H1 (cell line): ENCODE data around the gene TLK1. TPM values are rescaled to one million over a fixed set of nuclear protein-coding genes. Genes with fewer than 3 reads are reported as not detected.

ENCODE experiments used
- CTCF ChIA-PET: fragments of 300-600 bp; sonication (Branson Sonifier 250); formaldehyde crosslinking; loops from one replicate; lab custom pipeline; 2021; ENCODE audit not compliant: partially characterized antibody; lab: Charles Lee
- POLR2A ChIA-PET: fragments of 300-600 bp; sonication (Branson Sonifier 250); formaldehyde crosslinking; loops from one replicate; lab custom pipeline; 2021; ENCODE audit warnings: inconsistent platforms; ENCODE audit not compliant: partially characterized antibody; lab: Charles Lee
- DNase-seq, 2 experiments: peaks; one replicate each; pipeline versions ENCODE4 v3.0.0 to v3.0.0-alpha.2; 2010 to 2022; ENCODE audit warnings: low spot score in 2 of 2, low read depth in 1 of 2, mixed read lengths in 1 of 2
- FAIRE-seq: peaks from 2 replicates; lab custom pipeline; 2011; peaks lifted over from hg19 to GRCh38; lab: Jason Lieb, UNC
- H2AFZ ChIP-seq: 2 replicates; pipeline ENCODE4 v1.8.1; 2012; ENCODE audit warnings: low read length, inconsistent platforms
- H2AK5ac ChIP-seq: 2 replicates; pipeline ENCODE4 v1.6.1; 2013; ENCODE audit warnings: low read depth, low read length
- H2BK120ac ChIP-seq: replicated peaks from 2 replicates; pipeline ENCODE3; 2013; ENCODE audit warnings: low read depth, low read length, inconsistent platforms
- H2BK12ac ChIP-seq: 2 replicates; pipeline ENCODE4 v1.6.1; 2013; ENCODE audit warnings: low read depth, low read length
- H2BK15ac ChIP-seq: 2 replicates; pipeline ENCODE4 v1.6.1; 2013; ENCODE audit warnings: low read length
- H2BK20ac ChIP-seq: 2 replicates; pipeline ENCODE4 v1.6.1; 2013; ENCODE audit warnings: low read length
- H2BK5ac ChIP-seq: 2 replicates; pipeline ENCODE4 v1.6.1; 2013; ENCODE audit warnings: low read depth, low read length
- H3K14ac ChIP-seq: 2 replicates; pipeline ENCODE4 v1.6.1; 2013; ENCODE audit warnings: inconsistent platforms; ENCODE audit not compliant: insufficient read length
- H3K18ac ChIP-seq: 2 replicates; pipeline ENCODE4 v1.6.1; 2013; ENCODE audit warnings: low read length; ENCODE audit errors: extremely low read depth
- H3K23ac ChIP-seq: 2 replicates; pipeline ENCODE4 v1.6.1; 2013; ENCODE audit warnings: inconsistent platforms; ENCODE audit not compliant: insufficient read length
- H3K23me2 ChIP-seq: 2 replicates; pipeline ENCODE4 v1.6.1; 2013; ENCODE audit warnings: low read depth, low read length
- H3K27ac ChIP-seq: 2 replicates; pipeline ENCODE4 v1.6.1; 2011; ENCODE audit warnings: low read depth, low read length, inconsistent platforms
- H3K27me3 ChIP-seq, 4 experiments: replicated peaks in 1 of 4; 1 replicate in 1 of 4; 2 replicates in 3 of 4; pipeline versions ENCODE4 v1.6.1 to v1.8.1; 2011 to 2013; ENCODE audit warnings: low read length in 3 of 4, mild to moderate bottlenecking in 3 of 4, inconsistent platforms in 2 of 4, mixed read lengths in 2 of 4, moderate library complexity in 1 of 4; ENCODE audit not compliant: control insufficient read depth in 3 of 4, insufficient read depth in 3 of 4; ENCODE audit errors: extremely low read depth in 1 of 4
- H3K36me3 ChIP-seq, 4 experiments: 2 replicates each; pipeline versions ENCODE4 v1.6.1 to v1.8.1; 2011 to 2013; ENCODE audit warnings: mild to moderate bottlenecking in 4 of 4, low read length in 3 of 4, moderate library complexity in 2 of 4, control low read depth in 1 of 4, inconsistent platforms in 1 of 4; ENCODE audit not compliant: insufficient read depth in 4 of 4, control insufficient read depth in 2 of 4
- H3K4ac ChIP-seq: replicated peaks from 2 replicates; pipeline ENCODE3; 2013; ENCODE audit warnings: low read length, low read depth, mixed read lengths, inconsistent platforms; ENCODE audit not compliant: insufficient read length
- H3K4me1 ChIP-seq, 4 experiments: replicated peaks in 1 of 4; 1 replicate in 1 of 4; 2 replicates in 3 of 4; pipeline versions ENCODE4 v1.6.1 to v1.8.1; 2011 to 2013; ENCODE audit warnings: low read length in 3 of 4, inconsistent platforms in 2 of 4, mixed read lengths in 1 of 4; ENCODE audit not compliant: insufficient read depth in 4 of 4, control insufficient read depth in 3 of 4
- H3K4me2 ChIP-seq, 2 experiments: 2 replicates each; pipeline versions ENCODE4 v1.6.1 to v1.8.1; 2011 to 2013; ENCODE audit warnings: low read depth in 2 of 2, low read length in 2 of 2, control low read depth in 1 of 2, inconsistent platforms in 1 of 2, mild to moderate bottlenecking in 1 of 2; ENCODE audit not compliant: insufficient read depth in 1 of 2
- H3K4me3 ChIP-seq, 4 experiments: fragments of 200-600, 300-600 bp in 1 of 4; sonication (generic), shearing (Covaris generic), sonication (Bioruptor Twin) in 1 of 4; 2 replicates each; pipeline versions ENCODE4 v1.5.1 to v1.8.1; 2011 to 2016; ENCODE audit warnings: low read length in 4 of 4, low read depth in 3 of 4, control low read depth in 2 of 4, inconsistent platforms in 2 of 4, mild to moderate bottlenecking in 2 of 4, mixed read lengths in 1 of 4, moderate library complexity in 1 of 4; ENCODE audit not compliant: insufficient read depth in 2 of 4; ENCODE audit errors: extremely low read depth in 1 of 4
- H3K56ac ChIP-seq: replicated peaks from 2 replicates; pipeline ENCODE3; 2013; ENCODE audit warnings: low read depth, mild to moderate bottlenecking, mixed read lengths, low read length, inconsistent platforms; ENCODE audit not compliant: insufficient read length
- H3K79me1 ChIP-seq: 2 replicates; pipeline ENCODE4 v1.6.1; 2013; ENCODE audit warnings: low read depth, low read length, control low read depth
- H3K79me2 ChIP-seq, 2 experiments: 2 replicates each; pipeline versions ENCODE4 v1.6.1 to v1.8.1; 2012 to 2013; ENCODE audit warnings: low read length in 2 of 2, mild to moderate bottlenecking in 2 of 2, inconsistent platforms in 1 of 2; ENCODE audit not compliant: insufficient read depth in 2 of 2, control insufficient read depth in 1 of 2
- H3K9ac ChIP-seq, 4 experiments: replicated peaks in 1 of 4; 1 replicate in 1 of 4; 2 replicates in 3 of 4; pipeline versions ENCODE4 v1.6.1 to v1.8.1; 2011 to 2013; ENCODE audit warnings: low read depth in 3 of 4, low read length in 3 of 4, control low read depth in 2 of 4, mild to moderate bottlenecking in 2 of 4, moderate library complexity in 2 of 4, inconsistent platforms in 1 of 4; ENCODE audit errors: extremely low read depth in 1 of 4
- H3K9me3 ChIP-seq, 2 experiments: 2 replicates each; pipeline versions ENCODE4 v1.6.1 to v1.8.1; 2012 to 2013; ENCODE audit warnings: mild to moderate bottlenecking in 2 of 2, moderate library complexity in 2 of 2, control low read depth in 1 of 2, inconsistent platforms in 1 of 2, low read depth in 1 of 2, low read length in 1 of 2, mixed read lengths in 1 of 2; ENCODE audit not compliant: insufficient read depth in 2 of 2
- H4K20me1 ChIP-seq, 2 experiments: replicated peaks in 1 of 2; 2 replicates each; pipeline versions ENCODE3 to v1.8.1; 2011 to 2013; ENCODE audit warnings: inconsistent platforms in 2 of 2, low read length in 2 of 2, mild to moderate bottlenecking in 1 of 2; ENCODE audit not compliant: insufficient read depth in 2 of 2, control insufficient read depth in 1 of 2
- H4K5ac ChIP-seq: 2 replicates; pipeline ENCODE4 v1.6.1; 2013; ENCODE audit warnings: low read length, low read depth, mixed read lengths, inconsistent platforms; ENCODE audit not compliant: insufficient read length
- H4K8ac ChIP-seq: 2 replicates; pipeline ENCODE4 v1.8.0; 2013; ENCODE audit warnings: mild to moderate bottlenecking, moderate library complexity, low read length, inconsistent platforms; ENCODE audit not compliant: insufficient read depth; ENCODE audit errors: extremely low read depth
- H4K91ac ChIP-seq: replicated peaks from 2 replicates; pipeline ENCODE3; 2013; ENCODE audit warnings: low read length, mixed read lengths, inconsistent platforms; ENCODE audit not compliant: insufficient read length
- CHD1 ChIP-seq: IDR thresholded peaks from 2 replicates; pipeline ENCODE4 v1.6.1; 2012; ENCODE audit warnings: low read depth, low read length, improper control_type of control experiment
- CREB1 ChIP-seq: IDR thresholded peaks from 2 replicates; pipeline ENCODE4 v1.6.1; 2012; ENCODE audit warnings: inconsistent platforms
- HDAC2 ChIP-seq, 2 experiments: fragments of 300-600 bp in 1 of 2; sonication (generic) in 1 of 2; IDR thresholded peaks; 2 replicates each; pipeline ENCODE4 v1.6.1; 2011 to 2012; ENCODE audit warnings: low read depth in 2 of 2, low read length in 2 of 2, mild to moderate bottlenecking in 2 of 2, moderate library complexity in 2 of 2, borderline replicate concordance in 1 of 2, inconsistent platforms in 1 of 2
- JUN ChIP-seq: IDR thresholded peaks from 2 replicates; pipeline ENCODE4 v1.6.1; 2011; ENCODE audit warnings: low read depth, mild to moderate bottlenecking, improper control_type of control experiment, low read length
- KDM1A ChIP-seq: fragments of 200-600, 300-600 bp; sonication (generic); IDR thresholded peaks from 2 replicates; pipeline ENCODE4 v1.7.1; 2016; ENCODE audit warnings: mild to moderate bottlenecking, low read length, borderline replicate concordance
- KDM4A ChIP-seq: IDR thresholded peaks from one replicate; pipeline ENCODE4 v1.7.1; 2012; ENCODE audit warnings: low read depth, mild to moderate bottlenecking, moderate library complexity, low read length, inconsistent platforms; ENCODE audit not compliant: severe bottlenecking
- KDM5A ChIP-seq: fragments of 200-600 bp; IDR thresholded peaks from 2 replicates; pipeline ENCODE4 v1.7.1; 2012; ENCODE audit warnings: mild to moderate bottlenecking, low read length, inconsistent platforms, mixed read lengths
- MAFK ChIP-seq: IDR thresholded peaks from 2 replicates; pipeline ENCODE4 v1.6.1; 2012; ENCODE audit warnings: low read depth, mild to moderate bottlenecking, improper control_type of control experiment, low read length
- POU5F1 ChIP-seq: IDR thresholded peaks from 2 replicates; pipeline ENCODE4 v1.6.1; 2011; ENCODE audit warnings: low read depth, mild to moderate bottlenecking, low read length, moderate library complexity
- RAD21 ChIP-seq, 2 experiments: IDR thresholded peaks in 1 of 2; conservative IDR thresholded peaks in 1 of 2; 2 replicates each; pipeline ENCODE4 v1.6.1; 2011; ENCODE audit warnings: low read depth in 2 of 2, low read length in 2 of 2, improper control_type of control experiment in 1 of 2, inconsistent platforms in 1 of 2, mild to moderate bottlenecking in 1 of 2, moderate library complexity in 1 of 2
- RNF2 ChIP-seq: fragments of 200-900, 300-1000 bp; sonication (generic); IDR thresholded peaks from 2 replicates; pipeline ENCODE4 v1.7.1; 2016; ENCODE audit warnings: borderline replicate concordance, low read depth, mild to moderate bottlenecking, antibody characterized with exemption, low read length; ENCODE audit not compliant: poor library complexity, severe bottlenecking; ENCODE audit errors: missing control alignments
- SRF ChIP-seq: IDR thresholded peaks from 2 replicates; pipeline ENCODE4 v1.6.1; 2011; ENCODE audit warnings: mild to moderate bottlenecking, low read depth, low read length, moderate library complexity
- ZNF274 ChIP-seq: IDR thresholded peaks from 2 replicates; pipeline ENCODE4 v1.7.0; 2012; ENCODE audit warnings: low read length, borderline replicate concordance; ENCODE audit errors: extremely low read depth
- WGBS, 2 experiments: shearing (Covaris generic) in 1 of 2; methylation state at CpG; one replicate each; pipeline versions ENCODE4 v1.1.6 to v1.1.7; 2013 to 2015; ENCODE audit warnings: low lambda C conversion rate in 2 of 2, mixed read lengths in 2 of 2, inconsistent platforms in 1 of 2, low coverage in 1 of 2, missing lambda C conversion rate in 1 of 2; ENCODE audit not compliant: insufficient replicate concordance in 2 of 2, insufficient coverage in 1 of 2, insufficient read length in 1 of 2; ENCODE audit errors: extremely low coverage in 1 of 2, missing lambda C conversion rate in 1 of 2; 5-methylcytosine and 5-hydroxymethylcytosine counted together
- polyA plus RNA-seq, 7 experiments: library from polyadenylated mRNA; depleted of rRNA in 3 of 7; stranded (reverse) in 5 of 7; unstranded in 2 of 7; fragments of >200 nt in 5 of 7; fragments of 200-250 nt in 2 of 7; gene quantifications; 1 replicate in 5 of 7; 2 replicates in 1 of 7; 4 replicates in 1 of 7; pipeline versions ENCODE4 v1.2.1 to v1.2.3, GENCODE V29; 2011 to 2013; ENCODE audit warnings: missing spikeins in 2 of 7, mixed read lengths in 2 of 7
- total RNA-seq: library from RNA; stranded (reverse); fragmentation: NEBNext Ultra II Directional; extraction: Animal tissue kit (Norgen Biotek cat#: 25700); gene quantifications from 2 replicates; pipeline ENCODE4 v1.2.1, GENCODE V29; 2021

The TLK1 gene
- total and polyA plus RNA-seq, 2 of the 8 experiments (the other 6 are each of a cell fraction or from before 2014, with no cell fraction given): 11.2 to 102 TPM

- FAIRE-seq: no peak
- no peak overlapping the region for H3K14ac ChIP-seq
- no peak overlapping the region for H3K23ac ChIP-seq
- WGBS, 2 experiments: 90% methylated on average over 1 of the region's 1 CpG; no CpG with 5 or more reads in 1 of the 2 experiments
- H2AFZ ChIP-seq: no peak overlapping the region
- H3K79me2 ChIP-seq: peaks cover 9 to 99% of the 10 kb centered on the region in 2 experiments
- H3K56ac ChIP-seq: no peak overlapping the region
- H3K4me2 ChIP-seq: no peak overlapping the region
- TF ChIP-seq KDM1A: no peak
- no peak for TF ChIP-seq RAD21 (IDR thresholded peaks at IDR 0.05 in 1 of 2, conservative IDR thresholded peaks at IDR 0.05 in 1 of 2; ENCODE audit: low read depth in 2 of 2, low read length in 2 of 2)
- no peak for TF ChIP-seq MAFK
- TF ChIP-seq HDAC2 (IDR thresholded peaks at IDR 0.05; ENCODE audit: borderline replicate concordance in 1 of 2, low read depth in 2 of 2, low read length in 2 of 2): no peak
- no peak for TF ChIP-seq POU5F1
- TF ChIP-seq ZNF274: no peak
- TF ChIP-seq SRF: no peak
- no peak for TF ChIP-seq JUN
- no peak for TF ChIP-seq RNF2
- no peak for TF ChIP-seq KDM4A
- TF ChIP-seq CREB1: no peak
- TF ChIP-seq CHD1: no peak
- TF ChIP-seq KDM5A: no peak
- no peak for DNase-seq
- no peak overlapping the region for H2BK5ac ChIP-seq
- H3K4me1 ChIP-seq: peaks cover 0 to 5% (median 2%) of the 10 kb centered on the region in 4 experiments; a peak in 3 of 7 replicates
- H3K36me3 ChIP-seq: no peaks in the 10 kb centered on the region
- H4K5ac ChIP-seq: no peak overlapping the region
- no peak overlapping the region for H3K27ac ChIP-seq
- H3K9me3 ChIP-seq: no peaks in the 10 kb centered on the region
- no peak overlapping the region for H2BK15ac ChIP-seq
- no peak overlapping the region for H3K4me3 ChIP-seq
- no peak overlapping the region for H3K4ac ChIP-seq
- no peak overlapping the region for H2BK120ac ChIP-seq
- no peak overlapping the region for H4K8ac ChIP-seq
- ChIA-PET CTCF (interaction anchor here (0.7 to 1.0 kb wide), 2 partner anchors 8 to 26 kb away, joined by 3 read pairs; no protein-coding TSS in a partner anchor), POLR2A (interaction anchor here (1.0 kb wide), 1 partner anchor 33 kb away, joined by 3 read pairs; no protein-coding TSS in a partner anchor)
- no peak overlapping the region for H2AK5ac ChIP-seq
- no peaks in the 10 kb centered on the region for H3K27me3 ChIP-seq
- H3K9ac ChIP-seq: no peak overlapping the region
- H4K91ac ChIP-seq: no peak overlapping the region
- H3K79me1 ChIP-seq: peaks cover 1% of the 10 kb centered on the region; the same call in 1 of the 2 replicates
- H3K23me2 ChIP-seq: no peaks in the 10 kb centered on the region
- no peak overlapping the region for H3K18ac ChIP-seq
- no peak overlapping the region for H2BK20ac ChIP-seq
- peaks cover 7 to 10% of the 10 kb centered on the region in 2 experiments for H4K20me1 ChIP-seq
- no peak overlapping the region for H2BK12ac ChIP-seq
Observed at GRCh38 chr2:171128461-171128860, 32.2 kb downstream of the TLK1 start.
